ENCODE results near the gene CCNJL. TPM values are rescaled to one million over a fixed set of nuclear protein-coding genes. Genes with fewer than 3 reads are reported as not detected.

CCNJL gene
- total and polyA plus RNA-seq, 4 donors, result 0.07 to 0.84 (median 0.63) TPM

GRCh38 chr5:160233215-160233614 is 79.1 kb downstream of the CCNJL start:
- no peak overlapping the region for H3K27ac ChIP-seq (ENCODE audit: low read depth in 1 of 2, low read length in 2 of 2)
- H3K27me3 ChIP-seq (ENCODE audit: control insufficient read depth in 4 of 4, insufficient read depth in 4 of 4, low read length in 3 of 4), result no peaks in the 10 kb centered on the region
- no peak overlapping the region for H3K4me3 ChIP-seq (ENCODE audit: low read depth in 1 of 3, low read length in 3 of 3)
- no peaks in the 10 kb centered on the region for H3K4me1 ChIP-seq (ENCODE audit: control insufficient read depth in 4 of 4, insufficient read depth in 4 of 4, low read length in 3 of 4)
- TF ChIP-seq REST (IDR thresholded peaks at IDR 0.05) (no peak), SP1 (IDR thresholded peaks at IDR 0.05) (no peak), TAF1 (conservative IDR thresholded peaks at IDR 0.05) (no peak), HNF4G (IDR thresholded peaks at IDR 0.05) (no peak), ATF3 (IDR thresholded peaks at IDR 0.05) (no peak), FOXA1 (IDR thresholded peaks at IDR 0.05) (no peak), GABPA (IDR thresholded peaks at IDR 0.05 in 1 of 2, conservative IDR thresholded peaks at IDR 0.05 in 1 of 2) (no peak), RXRA (IDR thresholded peaks at IDR 0.05) (no peak), EGR1 (IDR thresholded peaks at IDR 0.05; ENCODE audit: low read depth in 2 of 2) (no peak), FOXA2 (IDR thresholded peaks at IDR 0.05) (no peak), MAX (IDR thresholded peaks at IDR 0.05) (no peak)
- no peaks in the 10 kb centered on the region for H3K9me3 ChIP-seq (ENCODE audit: control insufficient read depth in 4 of 4, low read length in 3 of 4)
- no peaks in the 10 kb centered on the region for H3K36me3 ChIP-seq (ENCODE audit: control insufficient read depth in 4 of 4, insufficient read depth in 3 of 4, low read depth in 1 of 4, low read length in 3 of 4)
- DNase-seq (ENCODE audit: low spot score), result no peak
- no peak overlapping the region for H3K9ac ChIP-seq (ENCODE audit: low read depth in 1 of 2, low read length in 2 of 2)
- WGBS, result 90% methylated on average over 5 of the region's 5 CpGs

- TF ChIP-seq GABPA (IDR thresholded peaks at IDR 0.05 in 1 of 2, conservative IDR thresholded peaks at IDR 0.05 in 1 of 2) (no peak), HNF4A (conservative IDR thresholded peaks at IDR 0.05) (no peak), YY1 (IDR thresholded peaks at IDR 0.05) (no peak), FOXA1 (IDR thresholded peaks at IDR 0.05) (no peak)
- Histone ChIP-seq H3K27me3 (ENCODE audit: control insufficient read depth in 4 of 4, insufficient read depth in 4 of 4, low read length in 3 of 4) (no peaks in the 10 kb centered on the region), H3K4me3 (ENCODE audit: low read depth in 1 of 3, low read length in 3 of 3) (no peak overlapping the region), H3K9ac (ENCODE audit: low read depth in 1 of 2, low read length in 2 of 2) (no peak overlapping the region), H3K36me3 (ENCODE audit: control insufficient read depth in 4 of 4, insufficient read depth in 3 of 4, low read depth in 1 of 4, low read length in 3 of 4) (no peaks in the 10 kb centered on the region), H3K27ac (ENCODE audit: low read depth in 1 of 2, low read length in 2 of 2) (no peak overlapping the region), H3K9me3 (ENCODE audit: control insufficient read depth in 4 of 4, low read length in 3 of 4) (no peaks in the 10 kb centered on the region), H3K4me1 (ENCODE audit: control insufficient read depth in 4 of 4, insufficient read depth in 4 of 4, low read length in 3 of 4) (no peaks in the 10 kb centered on the region)
- no peak for DNase-seq (ENCODE audit: low spot score)
- 84% methylated on average over 10 of the region's 10 CpGs for WGBS
Measured at GRCh38 chr5:160231783-160232342, 80.5 kb downstream of the CCNJL start.

- H3K4me1 ChIP-seq (ENCODE audit: control insufficient read depth in 4 of 4, insufficient read depth in 4 of 4, low read length in 3 of 4), result no peaks in the 10 kb centered on the region
- no peak overlapping the region for H3K4me3 ChIP-seq (ENCODE audit: low read depth in 1 of 3, low read length in 3 of 3)
- DNase-seq (ENCODE audit: low spot score), result no peak
- H3K36me3 ChIP-seq (ENCODE audit: control insufficient read depth in 4 of 4, insufficient read depth in 3 of 4, low read depth in 1 of 4, low read length in 3 of 4), result no peaks in the 10 kb centered on the region
- WGBS, result 86% methylated on average over 9 of the region's 9 CpGs
- H3K27me3 ChIP-seq (ENCODE audit: control insufficient read depth in 4 of 4, insufficient read depth in 4 of 4, low read length in 3 of 4), result no peaks in the 10 kb centered on the region
- no peak overlapping the region for H3K9ac ChIP-seq (ENCODE audit: low read depth in 1 of 2, low read length in 2 of 2)
- H3K27ac ChIP-seq (ENCODE audit: low read depth in 1 of 2, low read length in 2 of 2), result no peak overlapping the region
- H3K9me3 ChIP-seq (ENCODE audit: control insufficient read depth in 4 of 4, low read length in 3 of 4), result no peaks in the 10 kb centered on the region
- TF ChIP-seq JUND (IDR thresholded peaks at IDR 0.05) (no peak), REST (IDR thresholded peaks at IDR 0.05) (no peak), TAF1 (conservative IDR thresholded peaks at IDR 0.05) (no peak), HNF4A (conservative IDR thresholded peaks at IDR 0.05) (no peak), EGR1 (IDR thresholded peaks at IDR 0.05; ENCODE audit: low read depth in 2 of 2) (no peak), GABPA (IDR thresholded peaks at IDR 0.05 in 1 of 2, conservative IDR thresholded peaks at IDR 0.05 in 1 of 2) (no peak), ATF3 (IDR thresholded peaks at IDR 0.05) (no peak), CTCF (IDR thresholded peaks at IDR 0.05; ENCODE audit: low read depth, low read length, missing input control) (no peak)
Measured at GRCh38 chr5:160230686-160231527, 81.5 kb downstream of the CCNJL start.

All from liver (tissue), 9 donors.